MM.1S (cell line): Measurements from ENCODE around the gene NFIX.

Experiments used
- DNase-seq: peaks from one replicate; pipeline ENCODE4 v3.0.0-alpha.2; 2015
- H2AFZ ChIP-seq: fragments of 300-600 bp; sonication (generic); 2 replicates; pipeline ENCODE4 v1.6.0; 2016; ENCODE audit warnings: antibody characterized with exemption, low read length
- H3F3A ChIP-seq: fragments of 300-600 bp; sonication (generic); 2 replicates; pipeline ENCODE4 v1.6.1; 2016; ENCODE audit warnings: mild to moderate bottlenecking, antibody characterized with exemption, low read length, moderate library complexity, mixed read lengths; ENCODE audit not compliant: insufficient read depth
- H3K27ac ChIP-seq: fragments of 300-600 bp; sonication (generic); 2 replicates; pipeline ENCODE4 v1.5.1; 2016; ENCODE audit warnings: mild to moderate bottlenecking, low read length
- H3K27me3 ChIP-seq: fragments of 300-600 bp; sonication (generic); replicated peaks from 2 replicates; pipeline ENCODE4 v1.6.0; 2016; ENCODE audit warnings: low read length; ENCODE audit not compliant: insufficient read depth
- H3K36me3 ChIP-seq: fragments of 300-600 bp; sonication (generic); replicated peaks from 2 replicates; pipeline ENCODE4 v1.6.1; 2016; ENCODE audit warnings: mild to moderate bottlenecking, low read length, mixed read lengths; ENCODE audit not compliant: insufficient read depth
- H3K4me1 ChIP-seq: fragments of 300-600 bp; sonication (generic); 2 replicates; pipeline ENCODE4 v1.6.1; 2016; ENCODE audit warnings: low read length, mixed read lengths
- H3K4me2 ChIP-seq: fragments of 300-600 bp; sonication (generic); 2 replicates; pipeline ENCODE4 v1.6.0; 2016; ENCODE audit warnings: low read depth, low read length
- H3K4me3 ChIP-seq: fragments of 300-600 bp; sonication (generic); 2 replicates; pipeline ENCODE4 v1.5.1; 2016; ENCODE audit warnings: low read length, mixed read lengths
- H3K79me2 ChIP-seq: fragments of 300-600 bp; sonication (generic); 2 replicates; pipeline ENCODE4 v1.6.1; 2016; ENCODE audit warnings: mixed run types, low read length, mixed read lengths
- H3K9ac ChIP-seq: fragments of 300-600 bp; sonication (generic); 2 replicates; pipeline ENCODE4 v1.6.1; 2016; ENCODE audit warnings: low read length, mixed read lengths
- H3K9me2 ChIP-seq: fragments of 300-600 bp; sonication (generic); replicated peaks from 2 replicates; pipeline ENCODE4 v1.6.1; 2016; ENCODE audit warnings: mild to moderate bottlenecking, low read length, mixed read lengths; ENCODE audit not compliant: insufficient read depth
- H3K9me3 ChIP-seq: fragments of 300-600 bp; sonication (generic); replicated peaks from 2 replicates; pipeline ENCODE4 v1.6.1; 2016; ENCODE audit warnings: mild to moderate bottlenecking, low read length, mixed read lengths; ENCODE audit not compliant: insufficient read depth
- H4K20me1 ChIP-seq: fragments of 300-600 bp; sonication (generic); 2 replicates; pipeline ENCODE4 v1.6.1; 2016; ENCODE audit warnings: mild to moderate bottlenecking, low read length, moderate library complexity, mixed read lengths; ENCODE audit not compliant: insufficient read depth
- CTCF ChIP-seq: fragments of 300-600 bp; sonication (generic); IDR thresholded peaks from 2 replicates; pipeline ENCODE4 v1.5.1; 2016; ENCODE audit warnings: antibody characterized with exemption, low read length, mixed read lengths
- EZH2 ChIP-seq: fragments of 300-600 bp; sonication (generic); optimal IDR thresholded peaks from 2 replicates; pipeline ENCODE3; 2017; ENCODE audit warnings: low read depth, mild to moderate bottlenecking, antibody characterized with exemption, low read length, mixed read lengths
- EZH2phosphoT487 ChIP-seq: fragments of 300-600 bp; sonication (generic); IDR thresholded peaks from 2 replicates; pipeline ENCODE4 v1.6.1; 2018; ENCODE audit warnings: antibody characterized with exemption, low read length

Gene NFIX

GRCh38 chr19:13100841-13101589 lies 105.7 kb downstream of the NFIX start:
- H3K9ac ChIP-seq = no peak overlapping the region
- no peak overlapping the region for H3K27ac ChIP-seq
- peaks cover 5% of the 10 kb centered on the region for H3K79me2 ChIP-seq
- no peaks in the 10 kb centered on the region for H4K20me1 ChIP-seq
- no peaks in the 10 kb centered on the region for H3K9me3 ChIP-seq
- no peak overlapping the region for H3K4me3 ChIP-seq
- H3F3A ChIP-seq = peaks cover 22% of the 10 kb centered on the region
- H3K4me1 ChIP-seq = peaks cover 32% of the 10 kb centered on the region
- no peak for TF ChIP-seq EZH2
- TF ChIP-seq EZH2phosphoT487 = no peak
- TF ChIP-seq CTCF = no peak
- no peaks in the 10 kb centered on the region for H3K36me3 ChIP-seq
- peaks cover 30% of the 10 kb centered on the region for H3K27me3 ChIP-seq
- no peak overlapping the region for H2AFZ ChIP-seq
- no peak overlapping the region for H3K4me2 ChIP-seq
- DNase-seq = no peak
- no peaks in the 10 kb centered on the region for H3K9me2 ChIP-seq

GRCh38 chr19:13101590-13102415 lies 106.5 kb downstream of the NFIX start:
- Histone ChIP-seq H3K4me1 (peaks cover 28% of the 10 kb centered on the region), H3K9me3 (no peaks in the 10 kb centered on the region), H3K9me2 (no peaks in the 10 kb centered on the region), H3K4me3 (peak overlapping the region; percentile 67), H3F3A (peaks cover 20% of the 10 kb centered on the region), H3K9ac (peak overlapping the region; percentile 56), H4K20me1 (no peaks in the 10 kb centered on the region), H3K79me2 (peaks cover 5% of the 10 kb centered on the region), H3K27me3 (peaks cover 22% of the 10 kb centered on the region), H3K4me2 (peak overlapping the region; percentile 95), H3K27ac (peak overlapping the region; percentile 54; the same call in 1 of the 2 replicates), H2AFZ (peak overlapping the region; percentile 87), H3K36me3 (no peaks in the 10 kb centered on the region)
- no peak for DNase-seq
- TF ChIP-seq EZH2phosphoT487 = no peak
- no peak for TF ChIP-seq CTCF
- no peak for TF ChIP-seq EZH2

- peaks cover 17% of the 10 kb centered on the region for H3K27me3 ChIP-seq
- H3K4me1 ChIP-seq = peaks cover 28% of the 10 kb centered on the region
- peak overlapping the region; percentile 87 for H2AFZ ChIP-seq
- peaks cover 5% of the 10 kb centered on the region for H3K79me2 ChIP-seq
- H4K20me1 ChIP-seq = no peaks in the 10 kb centered on the region
- peak overlapping the region; percentile 67 for H3K4me3 ChIP-seq
- H3K9me2 ChIP-seq = no peaks in the 10 kb centered on the region
- no peaks in the 10 kb centered on the region for H3K36me3 ChIP-seq
- H3K27ac ChIP-seq = peak overlapping the region; percentile 54; the same call in 1 of the 2 replicates
- H3F3A ChIP-seq = peaks cover 20% of the 10 kb centered on the region
- DNase-seq = no peak
- H3K9ac ChIP-seq = peak overlapping the region; percentile 56
- H3K9me3 ChIP-seq = no peaks in the 10 kb centered on the region
- H3K4me2 ChIP-seq = peak overlapping the region; percentile 95
- TF ChIP-seq EZH2 = no peak
- TF ChIP-seq CTCF = no peak
- TF ChIP-seq EZH2phosphoT487 = no peak
Measured at GRCh38 chr19:13102416-13102665, 107.1 kb downstream of the NFIX start.
